Colon (tissue), 2 donors: ENCODE results near the gene TRIM71.

ENCODE experiments used
- FAIRE-seq: peaks from 2 replicates; lab custom pipeline; 2012; peaks lifted over from hg19 to GRCh38; lab: Jason Lieb, UNC
- donor health status: control.
- donor health status: control.

Gene TRIM71

GRCh38 chr3:32866533-32866932 is 48.7 kb downstream of the TRIM71 start:
- FAIRE-seq: no peak

DNA sequence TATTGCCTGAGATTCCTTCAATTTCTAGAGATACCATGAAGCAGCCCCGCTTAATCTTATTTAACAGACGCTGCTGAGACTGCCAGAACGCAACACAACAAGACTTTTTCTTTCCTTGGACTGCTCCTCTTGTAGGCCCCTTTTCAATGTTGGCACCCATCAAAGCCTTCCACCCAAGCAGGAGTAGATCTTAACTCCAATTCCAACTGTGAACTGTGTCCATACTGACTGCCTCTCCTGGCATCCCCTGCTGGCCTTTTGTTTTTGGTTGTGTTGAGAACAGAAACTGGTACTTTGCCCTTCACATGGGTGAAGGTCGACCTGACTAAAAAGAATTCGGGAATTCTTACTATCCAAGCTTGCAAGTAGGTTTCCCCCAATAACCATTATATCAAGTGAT is 50.2 kb downstream of the TRIM71 start:
- FAIRE-seq: no peak

DNA sequence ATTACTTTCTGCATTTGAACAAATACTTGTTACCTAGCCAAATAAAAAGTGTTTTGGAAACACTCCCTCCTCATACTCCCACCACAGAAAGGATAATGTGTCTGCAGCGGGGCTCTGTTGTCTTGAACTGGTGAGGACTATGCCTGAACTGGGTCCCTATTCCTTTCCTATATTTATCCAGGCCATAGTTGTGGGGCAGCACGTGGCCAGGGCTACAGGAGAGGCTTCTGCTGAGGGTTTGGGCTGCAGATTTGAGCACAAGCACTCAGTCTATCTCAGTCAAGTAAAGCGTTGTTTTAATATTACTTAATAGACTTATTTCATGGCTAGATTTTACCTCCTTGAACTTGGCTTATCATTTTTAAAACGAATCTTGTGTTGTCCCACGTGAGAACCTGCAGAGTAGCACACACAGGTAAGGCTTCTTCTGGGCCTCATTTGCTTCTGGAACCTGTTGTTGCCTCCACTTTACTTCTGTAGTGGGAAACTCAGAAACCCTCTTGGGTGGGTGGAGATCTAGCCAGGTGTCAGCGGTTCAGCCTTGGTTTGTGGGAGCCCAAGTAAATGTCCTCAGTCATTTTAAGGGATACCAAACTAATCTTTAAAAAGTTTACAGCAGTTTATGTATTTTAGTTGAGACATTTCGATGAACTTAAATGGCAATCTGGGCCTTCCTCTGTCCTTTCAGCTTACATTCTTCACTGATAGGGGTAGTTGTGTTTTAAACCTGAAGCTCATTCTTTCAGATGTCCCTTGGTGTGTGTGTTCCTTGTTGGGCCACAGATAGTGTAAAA is 51.1 kb downstream of the TRIM71 start:
- FAIRE-seq: no peak

GRCh38 chr3:32869513-32870047 is 51.8 kb downstream of the TRIM71 start:
- FAIRE-seq: no peak

DNA sequence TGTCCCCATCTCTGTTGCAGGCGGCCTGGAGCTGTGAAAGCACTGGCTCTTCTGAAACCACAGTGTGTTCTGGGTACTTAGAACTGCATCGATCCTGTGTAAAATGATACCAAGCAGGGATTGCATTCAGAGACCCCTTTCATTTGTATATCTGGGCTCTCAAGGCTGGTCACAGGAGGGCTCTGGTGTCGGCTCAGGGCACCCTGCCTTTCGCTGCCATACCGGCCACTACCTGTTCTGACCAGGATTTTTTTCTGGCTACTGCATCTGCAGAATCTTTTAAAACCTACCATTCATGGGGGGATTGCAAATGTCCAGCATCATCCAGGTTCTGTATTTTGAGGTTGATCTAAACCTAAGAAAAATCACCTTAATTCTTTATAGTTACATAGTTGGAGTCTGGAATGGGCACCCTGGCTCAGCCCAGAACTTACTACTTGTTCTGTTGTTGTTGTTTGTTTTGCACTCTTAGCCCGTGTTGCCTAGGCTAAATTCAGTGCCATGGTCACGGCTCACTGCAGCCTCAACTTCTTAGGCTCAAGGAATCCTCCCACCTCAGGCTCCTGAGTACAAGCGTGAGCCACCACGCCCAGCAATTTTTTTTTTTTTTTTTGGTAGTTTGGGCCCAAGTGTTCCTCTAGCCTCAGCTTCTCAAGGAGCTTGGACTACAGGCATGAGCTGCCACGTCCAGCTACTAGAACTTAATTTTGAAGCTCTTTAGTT is 52.7 kb downstream of the TRIM71 start:
- FAIRE-seq: no peak

DNA sequence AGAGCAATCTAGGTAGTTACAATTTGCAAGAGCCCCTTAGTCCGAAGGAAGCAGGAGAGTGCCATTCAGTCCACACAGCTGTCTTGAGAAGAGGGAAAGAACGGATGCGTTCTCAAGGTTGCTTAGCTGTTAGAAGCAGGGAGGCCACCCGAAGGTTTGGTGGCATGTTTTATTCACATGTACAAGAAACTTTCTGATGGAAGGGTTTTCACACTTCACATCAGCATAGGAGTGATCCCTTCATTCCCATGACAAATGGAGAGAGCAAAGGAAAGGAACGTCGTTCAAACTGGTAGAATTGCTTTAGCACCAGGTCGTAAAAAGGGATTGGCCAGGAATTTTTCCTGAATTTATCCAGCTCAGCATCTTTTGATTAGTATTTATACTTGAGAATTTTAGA is 53.5 kb downstream of the TRIM71 start:
- FAIRE-seq: no peak

DNA sequence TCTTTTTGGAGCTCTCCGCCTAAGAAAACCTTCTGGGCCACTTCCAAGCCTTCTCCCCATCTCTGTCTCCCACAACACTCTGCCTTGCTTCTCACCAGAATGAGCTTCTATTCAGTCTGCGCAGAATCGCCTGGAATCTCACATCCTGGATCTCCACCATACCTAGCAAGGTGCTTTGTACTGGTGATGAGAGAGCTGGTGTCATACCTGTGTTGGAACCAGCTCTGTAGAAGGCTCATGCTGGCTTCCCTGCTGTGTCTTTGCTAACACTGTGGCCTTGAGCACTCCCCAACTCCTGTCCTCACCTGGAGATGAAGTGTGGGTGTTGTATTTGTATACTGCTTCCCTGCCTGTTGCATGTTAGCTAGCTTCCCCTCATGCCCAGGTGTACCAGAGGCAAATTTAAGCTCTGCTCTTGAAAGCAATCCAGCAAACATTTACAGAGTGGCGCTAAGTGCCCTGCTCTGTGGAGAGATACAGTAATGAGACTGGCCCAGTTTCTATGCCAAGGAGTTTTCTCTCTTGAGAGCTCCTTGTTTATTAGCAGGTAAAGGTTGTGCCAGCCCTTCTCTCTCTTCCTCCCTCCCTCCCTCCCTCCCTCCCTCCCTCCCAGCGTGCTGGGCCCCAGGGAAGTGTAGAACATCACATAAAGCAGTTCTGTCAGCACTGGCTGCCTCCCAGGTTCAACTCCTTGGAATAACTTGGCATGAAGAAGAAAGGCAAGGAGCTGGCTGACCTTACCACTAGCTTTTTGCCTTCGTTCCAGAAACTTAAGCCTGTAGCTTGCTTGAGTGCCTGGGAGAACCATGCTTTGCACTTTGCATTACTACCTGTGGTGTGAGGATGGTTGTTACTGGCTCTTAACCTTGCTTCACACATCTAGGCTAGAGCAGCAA is 54.9 kb downstream of the TRIM71 start:
- FAIRE-seq: no peak

DNA sequence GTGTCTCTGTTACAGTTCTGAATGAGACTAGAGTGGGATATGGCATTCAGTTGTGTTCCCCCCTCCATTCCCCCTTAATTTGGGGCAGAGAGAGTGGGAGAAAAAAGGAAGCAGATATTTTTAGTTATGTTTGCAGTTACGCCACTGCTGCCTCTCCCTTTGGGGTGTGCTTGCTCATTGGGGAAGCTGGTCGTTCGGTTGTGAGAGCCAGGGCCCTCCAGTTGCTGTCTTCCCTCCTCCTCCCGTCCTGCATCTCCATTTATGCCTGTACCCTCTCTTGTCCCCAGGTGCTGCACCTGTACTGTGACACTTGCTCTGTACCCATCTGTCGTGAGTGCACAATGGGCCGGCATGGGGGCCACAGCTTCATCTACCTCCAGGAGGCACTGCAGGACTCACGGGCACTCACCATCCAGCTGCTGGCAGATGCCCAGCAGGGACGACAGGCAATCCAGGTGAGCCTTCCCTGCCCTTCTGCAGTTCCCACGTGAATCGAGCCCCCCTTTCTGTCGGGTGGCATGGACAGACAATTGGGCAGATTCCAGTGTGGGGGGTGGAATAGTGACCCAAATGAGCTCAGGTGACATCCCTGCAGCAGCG is 55.8 kb downstream of the TRIM71 start:
- no peak for FAIRE-seq

GRCh38 chr3:32876920-32877319 is 59.1 kb downstream of the TRIM71 start:
- FAIRE-seq: no peak

DNA sequence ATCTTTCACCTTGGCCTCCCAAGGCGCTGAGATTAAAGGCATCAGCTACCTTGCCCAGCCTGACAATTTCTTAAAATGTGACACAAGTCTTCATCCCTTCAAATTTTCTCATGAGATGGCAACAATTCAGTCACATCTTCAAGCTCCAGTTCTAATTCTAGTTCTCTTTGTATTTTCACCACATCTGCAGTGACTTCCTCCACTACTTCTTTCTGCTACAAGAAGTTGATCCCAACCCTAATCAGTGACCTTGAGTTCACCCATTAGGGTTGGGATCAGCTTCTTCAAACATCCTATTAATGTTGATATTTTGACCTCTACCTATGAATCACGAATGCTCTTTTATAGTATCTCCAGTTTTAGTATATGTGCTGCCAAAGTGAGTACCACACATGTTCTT is 59.8 kb downstream of the TRIM71 start:
- FAIRE-seq: no peak

- no peak for FAIRE-seq
These were observed 62.4 kb downstream of the TRIM71 start for GRCh38 chr3:32880225-32880624.

- FAIRE-seq: no peak
These were observed 63.8 kb downstream of the TRIM71 start for GRCh38 chr3:32881624-32882023.

DNA sequence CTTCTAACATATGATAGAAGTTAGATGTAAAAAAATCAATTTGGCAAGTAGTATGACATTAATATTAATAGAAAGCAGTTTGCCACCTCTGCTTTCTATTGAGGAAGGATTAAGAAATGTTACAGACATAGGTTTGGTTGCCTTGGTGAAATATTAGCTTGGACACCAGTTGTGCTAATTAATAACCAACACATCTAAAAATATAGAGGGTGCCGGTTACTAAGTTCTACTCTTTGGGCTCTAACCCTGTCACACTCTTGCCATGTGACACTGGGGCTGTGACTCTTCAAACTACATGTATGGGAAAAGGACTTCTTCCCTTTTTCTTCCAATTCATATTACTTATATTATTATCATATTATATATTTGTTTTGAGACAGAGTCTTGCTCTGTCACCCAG is 64.4 kb downstream of the TRIM71 start:
- no peak for FAIRE-seq

DNA sequence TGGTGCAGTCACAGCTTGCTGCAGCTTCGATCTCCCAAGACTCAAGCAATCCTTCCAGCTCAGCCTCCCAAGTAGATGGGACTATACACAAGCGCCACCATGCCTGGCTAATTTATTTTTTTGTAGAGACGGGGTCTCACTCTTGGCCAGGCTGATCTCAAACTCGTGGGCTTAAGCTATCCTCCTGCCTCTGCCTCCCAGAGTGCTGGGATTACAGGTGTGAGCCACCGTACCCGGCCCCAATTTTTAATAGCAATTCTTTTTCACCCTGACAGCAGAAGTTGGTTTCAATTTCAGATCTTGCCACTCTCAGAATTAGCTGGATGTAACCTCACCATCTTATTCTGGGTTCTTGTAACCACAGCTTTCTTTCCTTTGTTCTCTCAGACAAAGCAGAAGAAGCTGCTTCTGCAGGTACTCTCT is 64.8 kb downstream of the TRIM71 start:
- no peak for FAIRE-seq

DNA sequence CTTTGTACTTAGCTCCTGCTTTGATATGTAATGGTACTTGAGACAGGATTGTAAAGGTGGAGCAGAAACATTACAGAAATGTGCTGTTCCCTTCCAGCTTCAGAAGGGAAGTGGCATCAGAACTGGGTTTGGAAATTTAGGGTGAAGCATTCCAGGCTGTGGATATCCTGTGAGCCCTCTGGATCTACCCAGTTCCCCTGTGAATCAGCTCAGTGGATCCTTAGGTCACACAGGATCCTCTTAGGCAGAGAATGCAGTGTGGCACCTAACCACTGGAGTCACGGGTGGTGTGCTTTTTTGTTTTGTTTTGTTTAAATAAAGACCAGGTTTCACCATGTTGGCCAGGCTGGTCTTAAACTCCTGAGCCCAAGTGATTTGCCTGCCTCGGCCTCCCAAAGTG is 66.0 kb downstream of the TRIM71 start:
- no peak for FAIRE-seq

DNA sequence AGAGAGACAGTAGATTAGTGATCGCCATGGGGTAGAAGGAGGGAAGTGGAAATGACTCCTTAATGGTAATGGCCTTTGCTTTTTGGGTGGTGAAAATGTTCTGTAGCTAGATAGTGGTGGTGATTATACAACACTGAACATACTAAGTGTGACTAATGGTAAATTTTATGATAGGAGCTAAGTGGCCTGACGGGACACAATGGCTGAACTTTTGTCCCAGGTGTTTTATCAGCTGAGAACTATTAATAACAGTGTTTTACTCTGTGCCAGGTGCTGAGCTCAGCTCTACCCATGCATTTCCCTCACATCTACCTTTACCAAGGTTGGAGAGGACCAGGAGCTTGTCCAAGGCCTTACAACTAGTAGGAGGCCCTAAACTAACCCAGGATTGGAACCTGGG is 66.8 kb downstream of the TRIM71 start:
- FAIRE-seq: no peak

- no peak for FAIRE-seq
These were observed 67.6 kb downstream of the TRIM71 start for GRCh38 chr3:32885283-32885901.

DNA sequence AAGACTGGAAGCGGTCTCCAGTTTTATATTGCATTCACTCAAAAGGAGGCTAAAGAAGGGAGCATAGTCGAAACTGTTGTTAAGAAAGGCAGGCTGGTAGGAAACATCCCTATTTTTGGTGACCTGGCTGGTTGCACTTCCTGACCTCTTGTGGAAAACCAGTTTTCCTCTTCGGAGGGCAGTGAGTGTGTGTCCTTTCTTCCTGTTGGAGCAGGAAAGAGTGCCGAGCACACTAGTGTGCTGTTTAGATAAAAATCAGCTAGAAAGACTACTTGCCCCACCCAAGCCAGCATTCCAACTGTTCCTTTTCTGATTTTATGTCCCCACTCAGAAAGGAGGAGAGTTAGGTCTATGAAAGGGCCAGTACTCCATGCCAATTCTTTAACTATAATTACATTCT is 68.5 kb downstream of the TRIM71 start:
- FAIRE-seq: no peak

DNA sequence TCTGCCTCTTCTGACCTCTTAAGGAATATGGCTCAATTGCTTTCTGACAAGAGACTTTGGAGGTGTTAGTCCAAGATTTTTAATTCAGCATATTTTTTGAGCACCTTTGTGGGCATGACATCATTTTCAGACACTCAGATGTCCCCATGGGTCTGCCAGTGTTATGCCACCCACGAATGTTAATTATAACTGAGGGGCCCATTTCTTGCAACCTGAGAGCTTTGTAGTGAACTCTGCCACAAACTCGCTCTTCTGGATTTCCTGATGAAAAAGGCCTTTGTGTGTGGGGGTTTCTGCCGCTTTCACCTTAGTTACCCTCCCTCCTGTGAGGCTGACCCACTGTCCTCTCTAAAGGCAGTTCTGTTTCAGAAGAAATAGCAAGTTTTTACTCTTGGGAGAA is 69.1 kb downstream of the TRIM71 start:
- FAIRE-seq: no peak

DNA sequence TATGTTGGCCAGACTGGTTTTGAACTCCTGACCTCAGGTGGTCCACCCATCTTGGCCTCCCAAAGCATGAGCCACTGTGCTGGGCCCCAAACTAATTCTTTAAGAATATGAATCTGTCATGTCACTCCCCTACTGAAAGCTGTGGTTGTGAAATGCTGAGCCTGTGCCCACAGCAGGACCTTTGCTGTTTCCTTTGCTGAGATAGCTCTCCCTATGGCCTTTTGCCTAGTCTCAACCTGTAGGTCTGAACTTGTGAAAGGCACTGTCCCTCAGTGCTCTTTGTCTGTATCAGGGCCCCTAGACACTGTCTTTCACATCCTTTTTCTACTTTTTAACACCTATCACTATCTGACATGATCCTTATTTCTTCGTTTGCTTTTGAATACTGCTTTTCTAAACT is 70.9 kb downstream of the TRIM71 start:
- no peak for FAIRE-seq

- no peak for FAIRE-seq
These were observed 72.9 kb downstream of the TRIM71 start for GRCh38 chr3:32890420-32891276.
